ENCODE results near the gene INPP4B.

The INPP4B gene

GRCh38 chr4:142697320-142697719 lies 148.8 kb downstream of the INPP4B start:
- Histone ChIP-seq H3K27ac (ENCODE audit: low read depth, low read length) (no peak overlapping the region), H3K4me1 (ENCODE audit: control insufficient read depth in 1 of 2, insufficient read depth in 2 of 2, low read length in 2 of 2) (no peaks in the 10 kb centered on the region)

DNA sequence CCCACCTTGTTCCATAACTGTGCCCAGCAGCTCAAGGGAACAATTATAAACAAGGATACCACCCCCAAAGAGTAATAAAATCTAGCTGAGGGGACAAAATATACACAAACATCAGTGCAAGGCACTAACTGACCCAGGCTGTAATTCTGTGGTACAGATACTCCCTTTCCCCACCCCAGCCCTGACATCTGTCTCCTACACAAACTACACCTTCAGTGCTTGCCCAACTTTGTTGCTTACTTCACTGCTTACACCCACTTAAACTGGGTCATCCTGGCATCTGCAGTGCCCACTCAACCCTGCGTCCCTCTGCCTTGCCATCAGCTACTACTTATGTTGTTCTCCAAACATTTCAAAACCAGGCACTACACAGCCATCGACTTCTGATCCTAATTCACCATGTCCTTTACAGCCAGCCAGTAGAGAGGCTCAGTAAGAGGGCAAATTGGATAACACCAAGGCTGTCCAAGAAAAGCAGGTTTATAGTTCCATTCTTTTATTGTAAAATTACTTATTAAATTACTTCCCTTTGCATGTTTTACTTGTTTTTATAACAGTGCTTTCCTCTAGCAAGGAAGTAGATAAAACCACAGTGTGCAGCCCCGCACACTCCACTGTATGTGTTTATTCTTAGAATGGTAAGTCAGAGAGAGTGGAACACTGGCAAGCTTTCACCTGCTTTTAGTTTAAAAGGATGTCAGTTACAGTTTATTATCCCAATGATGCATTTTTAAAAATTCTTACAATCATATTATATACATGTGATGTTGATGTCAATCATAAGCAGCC lies 149.6 kb downstream of the INPP4B start:
- Histone ChIP-seq H3K36me3 (ENCODE audit: control insufficient read depth in 1 of 2, insufficient read depth in 2 of 2, low read length in 2 of 2) (no peaks in the 10 kb centered on the region), H3K9me3 (ENCODE audit: control insufficient read depth in 1 of 2, low read length in 2 of 2) (no peaks in the 10 kb centered on the region), H3K27me3 (ENCODE audit: control insufficient read depth in 1 of 2, insufficient read depth in 2 of 2, low read length in 2 of 2) (no peaks in the 10 kb centered on the region), H3K27ac (ENCODE audit: low read depth, low read length) (no peak overlapping the region), H3K9ac (ENCODE audit: low read depth in 1 of 2, low read length in 2 of 2) (no peak overlapping the region), H3K4me1 (ENCODE audit: control insufficient read depth in 1 of 2, insufficient read depth in 2 of 2, low read length in 2 of 2) (no peaks in the 10 kb centered on the region), H3K4me3 (ENCODE audit: low read depth in 1 of 2, low read length in 2 of 2) (no peak overlapping the region)

More at GRCh38 chr4:142697320-142697719, 148.8 kb downstream of the INPP4B start:
- no peaks in the 10 kb centered on the region for H3K9me3 ChIP-seq (ENCODE audit: control insufficient read depth in 1 of 2, low read length in 2 of 2)
- H3K4me3 ChIP-seq (ENCODE audit: low read depth in 1 of 2, low read length in 2 of 2), result no peak overlapping the region
- no peaks in the 10 kb centered on the region for H3K36me3 ChIP-seq (ENCODE audit: control insufficient read depth in 1 of 2, insufficient read depth in 2 of 2, low read length in 2 of 2)
- H3K27me3 ChIP-seq (ENCODE audit: control insufficient read depth in 1 of 2, insufficient read depth in 2 of 2, low read length in 2 of 2), result no peaks in the 10 kb centered on the region
- H3K9ac ChIP-seq (ENCODE audit: low read depth in 1 of 2, low read length in 2 of 2), result no peak overlapping the region

DNA sequence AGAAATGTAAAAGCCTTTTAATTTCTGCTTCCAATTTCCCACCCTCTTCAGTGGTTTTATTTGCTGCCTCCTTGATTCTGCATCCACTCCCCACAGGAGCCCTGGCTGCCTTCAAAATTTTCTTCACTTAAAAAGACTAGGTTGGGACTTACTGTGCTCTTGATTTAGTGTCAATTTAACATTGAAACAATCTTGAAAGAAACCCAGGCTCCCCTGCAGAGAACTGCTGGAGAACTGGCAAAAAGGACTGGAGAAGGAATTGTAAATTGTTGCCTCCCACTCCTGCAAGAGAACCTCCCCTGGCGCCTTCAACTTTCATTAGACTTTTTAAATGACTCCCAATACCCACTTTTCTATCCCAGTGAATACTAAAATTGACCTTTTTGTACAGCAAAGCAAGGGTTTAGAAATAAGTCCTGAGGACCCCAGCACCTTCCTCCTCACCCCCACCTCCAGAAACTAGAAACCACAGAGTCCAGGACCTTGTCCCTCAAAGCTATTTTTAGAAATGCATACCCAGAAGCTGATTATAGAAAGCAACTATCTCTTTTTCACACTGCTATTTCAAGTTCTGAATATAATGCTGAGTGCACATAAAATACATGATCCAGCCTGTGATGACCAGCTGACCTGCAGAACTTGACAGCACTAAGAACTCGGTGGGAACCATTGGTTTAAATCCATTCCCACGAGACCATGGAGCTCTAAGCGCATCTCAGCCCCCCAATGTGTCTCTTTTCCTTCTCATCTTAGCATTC lies 155.5 kb downstream of the INPP4B start:
- no peak overlapping the region for H3K4me3 ChIP-seq (ENCODE audit: low read depth in 1 of 2, low read length in 2 of 2)
- H3K9ac ChIP-seq (ENCODE audit: low read depth in 1 of 2, low read length in 2 of 2), result no peak overlapping the region
- no peaks in the 10 kb centered on the region for H3K9me3 ChIP-seq (ENCODE audit: control insufficient read depth in 1 of 2, low read length in 2 of 2)
- H3K27ac ChIP-seq (ENCODE audit: low read depth, low read length), result no peak overlapping the region
- H3K4me1 ChIP-seq (ENCODE audit: control insufficient read depth in 1 of 2, insufficient read depth in 2 of 2, low read length in 2 of 2), result no peaks in the 10 kb centered on the region
- H3K36me3 ChIP-seq (ENCODE audit: control insufficient read depth in 1 of 2, insufficient read depth in 2 of 2, low read length in 2 of 2), result no peaks in the 10 kb centered on the region
- H3K27me3 ChIP-seq (ENCODE audit: control insufficient read depth in 1 of 2, insufficient read depth in 2 of 2, low read length in 2 of 2), result no peaks in the 10 kb centered on the region

DNA sequence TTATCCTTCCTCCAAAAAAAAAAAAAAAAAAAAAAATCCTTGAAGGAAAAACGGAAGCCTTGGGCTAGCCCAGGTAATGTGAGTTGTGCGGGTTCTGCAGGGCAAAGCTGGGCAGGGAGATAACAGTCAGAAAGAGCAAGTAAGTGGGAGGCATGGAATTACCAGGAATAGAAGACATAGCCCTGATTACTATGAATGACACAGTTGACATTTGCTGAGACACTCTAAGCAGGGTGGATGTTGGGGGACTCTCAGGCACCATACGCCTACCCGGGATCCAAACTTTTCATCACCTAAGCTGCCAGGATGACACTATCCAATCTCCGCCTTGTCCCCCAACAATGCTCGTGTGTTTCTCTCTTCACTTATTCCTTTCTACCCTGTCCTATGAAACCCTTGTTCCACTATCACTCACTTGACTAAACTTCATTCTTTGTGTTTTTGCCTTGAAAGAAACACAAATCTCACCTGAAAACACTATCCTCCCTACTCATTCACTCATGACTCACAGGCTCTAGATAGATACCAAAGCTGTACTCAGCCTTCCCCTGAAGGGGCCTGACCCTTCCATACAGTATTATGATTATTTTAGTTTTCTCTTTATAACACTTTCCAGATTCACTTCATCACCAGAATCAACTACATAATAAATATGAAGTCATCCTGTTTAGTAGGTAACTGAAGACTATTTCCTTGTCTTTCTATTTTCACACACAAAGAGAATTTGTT lies 158.4 kb downstream of the INPP4B start:
- Histone ChIP-seq H3K9me3 (ENCODE audit: control insufficient read depth in 1 of 2, low read length in 2 of 2) (no peaks in the 10 kb centered on the region), H3K27ac (ENCODE audit: low read depth, low read length) (no peak overlapping the region), H3K27me3 (ENCODE audit: control insufficient read depth in 1 of 2, insufficient read depth in 2 of 2, low read length in 2 of 2) (no peaks in the 10 kb centered on the region), H3K4me1 (ENCODE audit: control insufficient read depth in 1 of 2, insufficient read depth in 2 of 2, low read length in 2 of 2) (no peaks in the 10 kb centered on the region), H3K36me3 (ENCODE audit: control insufficient read depth in 1 of 2, insufficient read depth in 2 of 2, low read length in 2 of 2) (no peaks in the 10 kb centered on the region), H3K9ac (ENCODE audit: low read depth in 1 of 2, low read length in 2 of 2) (no peak overlapping the region), H3K4me3 (ENCODE audit: low read depth in 1 of 2, low read length in 2 of 2) (no peak overlapping the region)

GRCh38 chr4:142686081-142686480 lies 160.0 kb downstream of the INPP4B start:
- Histone ChIP-seq H3K4me1 (ENCODE audit: control insufficient read depth in 1 of 2, insufficient read depth in 2 of 2, low read length in 2 of 2) (no peaks in the 10 kb centered on the region), H3K9me3 (ENCODE audit: control insufficient read depth in 1 of 2, low read length in 2 of 2) (no peaks in the 10 kb centered on the region), H3K9ac (ENCODE audit: low read depth in 1 of 2, low read length in 2 of 2) (no peak overlapping the region), H3K27me3 (ENCODE audit: control insufficient read depth in 1 of 2, insufficient read depth in 2 of 2, low read length in 2 of 2) (no peaks in the 10 kb centered on the region), H3K36me3 (ENCODE audit: control insufficient read depth in 1 of 2, insufficient read depth in 2 of 2, low read length in 2 of 2) (no peaks in the 10 kb centered on the region), H3K4me3 (ENCODE audit: low read depth in 1 of 2, low read length in 2 of 2) (no peak overlapping the region), H3K27ac (ENCODE audit: low read depth, low read length) (no peak overlapping the region)

DNA sequence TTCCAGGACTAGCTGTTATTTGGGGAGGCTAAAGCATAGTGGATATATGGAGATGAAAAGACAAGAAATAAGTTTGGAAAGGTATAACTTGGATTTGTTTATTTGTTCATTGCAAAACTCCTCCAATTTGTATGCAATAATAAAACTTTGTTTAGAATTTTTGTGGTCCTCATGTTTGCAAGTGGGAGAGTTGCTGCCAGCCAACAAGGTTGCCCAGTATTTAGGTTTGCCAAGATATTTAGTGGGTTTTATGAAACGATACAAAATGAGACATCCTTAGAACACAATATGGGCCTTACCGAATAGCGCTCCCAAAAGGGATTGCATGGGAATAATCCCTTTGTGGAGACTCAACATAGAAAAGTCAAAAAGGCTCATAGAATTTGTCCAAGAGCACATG lies 162.1 kb downstream of the INPP4B start:
- Histone ChIP-seq H3K9me3 (ENCODE audit: control insufficient read depth in 1 of 2, low read length in 2 of 2) (no peaks in the 10 kb centered on the region), H3K4me1 (ENCODE audit: control insufficient read depth in 1 of 2, insufficient read depth in 2 of 2, low read length in 2 of 2) (no peaks in the 10 kb centered on the region), H3K4me3 (ENCODE audit: low read depth in 1 of 2, low read length in 2 of 2) (no peak overlapping the region), H3K36me3 (ENCODE audit: control insufficient read depth in 1 of 2, insufficient read depth in 2 of 2, low read length in 2 of 2) (no peaks in the 10 kb centered on the region), H3K27ac (ENCODE audit: low read depth, low read length) (no peak overlapping the region), H3K27me3 (ENCODE audit: control insufficient read depth in 1 of 2, insufficient read depth in 2 of 2, low read length in 2 of 2) (no peaks in the 10 kb centered on the region), H3K9ac (ENCODE audit: low read depth in 1 of 2, low read length in 2 of 2) (no peak overlapping the region)

- H3K9me3 ChIP-seq (ENCODE audit: control insufficient read depth in 1 of 2, low read length in 2 of 2), result no peaks in the 10 kb centered on the region
- H3K36me3 ChIP-seq (ENCODE audit: control insufficient read depth in 1 of 2, insufficient read depth in 2 of 2, low read length in 2 of 2), result no peaks in the 10 kb centered on the region
- no peak overlapping the region for H3K9ac ChIP-seq (ENCODE audit: low read depth in 1 of 2, low read length in 2 of 2)
- no peaks in the 10 kb centered on the region for H3K27me3 ChIP-seq (ENCODE audit: control insufficient read depth in 1 of 2, insufficient read depth in 2 of 2, low read length in 2 of 2)
- H3K4me1 ChIP-seq (ENCODE audit: control insufficient read depth in 1 of 2, insufficient read depth in 2 of 2, low read length in 2 of 2), result no peaks in the 10 kb centered on the region
- H3K4me3 ChIP-seq (ENCODE audit: low read depth in 1 of 2, low read length in 2 of 2), result no peak overlapping the region
- H3K27ac ChIP-seq (ENCODE audit: low read depth, low read length), result no peak overlapping the region
Measured at GRCh38 chr4:142683503-142683902, 162.6 kb downstream of the INPP4B start.

- Histone ChIP-seq H3K27me3 (ENCODE audit: control insufficient read depth in 1 of 2, insufficient read depth in 2 of 2, low read length in 2 of 2) (no peaks in the 10 kb centered on the region), H3K4me1 (ENCODE audit: control insufficient read depth in 1 of 2, insufficient read depth in 2 of 2, low read length in 2 of 2) (no peaks in the 10 kb centered on the region), H3K4me3 (ENCODE audit: low read depth in 1 of 2, low read length in 2 of 2) (no peak overlapping the region), H3K36me3 (ENCODE audit: control insufficient read depth in 1 of 2, insufficient read depth in 2 of 2, low read length in 2 of 2) (no peaks in the 10 kb centered on the region), H3K9me3 (ENCODE audit: control insufficient read depth in 1 of 2, low read length in 2 of 2) (peaks cover 7 to 16% of the 10 kb centered on the region in 2 donors), H3K27ac (ENCODE audit: low read depth, low read length) (no peak overlapping the region), H3K9ac (ENCODE audit: low read depth in 1 of 2, low read length in 2 of 2) (no peak overlapping the region)
Measured at GRCh38 chr4:142671516-142671915, 174.6 kb downstream of the INPP4B start.

DNA sequence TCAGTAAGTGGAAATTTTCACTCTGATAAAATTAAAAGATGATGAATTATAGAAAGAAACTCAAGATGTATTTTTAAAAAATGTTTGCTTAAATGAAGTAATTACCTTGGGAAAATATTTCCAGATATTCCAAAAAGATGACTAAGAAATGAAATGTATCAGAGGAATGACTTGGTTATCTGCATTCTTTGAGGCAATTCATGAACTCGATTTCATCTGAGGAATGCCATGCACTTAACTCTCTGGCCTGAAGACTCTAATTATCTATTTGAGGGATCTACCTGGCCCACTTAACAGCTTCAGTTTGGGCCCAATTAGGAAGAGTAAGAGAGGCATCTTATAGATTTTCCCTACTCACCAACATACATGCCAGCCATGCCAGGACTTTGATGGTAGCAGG lies 182.3 kb downstream of the INPP4B start:
- no peak overlapping the region for H3K27ac ChIP-seq (ENCODE audit: low read depth, low read length)
- no peak overlapping the region for H3K4me3 ChIP-seq (ENCODE audit: low read depth in 1 of 2, low read length in 2 of 2)
- peaks cover 8 to 19% of the 10 kb centered on the region in 2 donors for H3K9me3 ChIP-seq (ENCODE audit: control insufficient read depth in 1 of 2, low read length in 2 of 2)
- H3K36me3 ChIP-seq (ENCODE audit: control insufficient read depth in 1 of 2, insufficient read depth in 2 of 2, low read length in 2 of 2), result no peaks in the 10 kb centered on the region
- no peak overlapping the region for H3K9ac ChIP-seq (ENCODE audit: low read depth in 1 of 2, low read length in 2 of 2)
- H3K4me1 ChIP-seq (ENCODE audit: control insufficient read depth in 1 of 2, insufficient read depth in 2 of 2, low read length in 2 of 2), result no peaks in the 10 kb centered on the region
- no peaks in the 10 kb centered on the region for H3K27me3 ChIP-seq (ENCODE audit: control insufficient read depth in 1 of 2, insufficient read depth in 2 of 2, low read length in 2 of 2)

DNA sequence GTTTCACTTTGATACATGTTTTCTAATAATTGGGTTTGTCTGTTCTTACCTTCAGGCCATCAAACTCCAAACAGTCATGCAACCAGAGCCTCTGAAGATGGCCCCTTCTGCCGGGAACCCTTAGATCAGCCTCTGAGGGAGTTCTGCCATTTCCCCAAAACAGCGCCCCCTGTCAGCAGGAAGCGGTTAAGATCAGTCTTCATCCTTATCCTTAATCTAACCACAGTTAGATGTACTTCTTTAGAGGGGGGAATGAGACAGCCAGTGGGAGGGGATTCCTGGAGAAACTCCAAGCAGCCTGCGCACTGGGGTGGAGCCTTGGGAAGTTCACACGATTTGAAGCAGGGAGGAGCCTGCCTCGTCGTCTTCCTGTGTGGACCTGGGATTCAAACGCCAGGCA lies 185.4 kb downstream of the INPP4B start:
- Histone ChIP-seq H3K27ac (ENCODE audit: low read depth, low read length) (no peak overlapping the region), H3K9me3 (ENCODE audit: control insufficient read depth in 1 of 2, low read length in 2 of 2) (peaks cover 25 to 40% of the 10 kb centered on the region in 2 donors), H3K4me1 (ENCODE audit: control insufficient read depth in 1 of 2, insufficient read depth in 2 of 2, low read length in 2 of 2) (no peaks in the 10 kb centered on the region), H3K4me3 (ENCODE audit: low read depth in 1 of 2, low read length in 2 of 2) (no peak overlapping the region), H3K36me3 (ENCODE audit: control insufficient read depth in 1 of 2, insufficient read depth in 2 of 2, low read length in 2 of 2) (no peaks in the 10 kb centered on the region), H3K27me3 (ENCODE audit: control insufficient read depth in 1 of 2, insufficient read depth in 2 of 2, low read length in 2 of 2) (no peaks in the 10 kb centered on the region), H3K9ac (ENCODE audit: low read depth in 1 of 2, low read length in 2 of 2) (no peak overlapping the region)

All from duodenal mucosa (tissue), 2 donors.